Stimulated activated naive B cell treated with anti-CD40 and anti-IgM and Interleukin-4, amounts not matched to agents 10 μg/mL and 1 μg/mL and 100 μg/mL, for 72 hours (primary cell): Measurements from ENCODE around the gene CRACR2A.

ENCODE experiments used
- ATAC-seq, 2 donors: fragments of 150-1000 bp; cut with Tn5 transposase; replicated peaks; 2 replicates each; pipeline ENCODE4 v1.10.0; 2021; ENCODE audit warnings: moderate library complexity in 1 of 2
- DNase-seq: peaks from one replicate; pipeline ENCODE4 v3.0.0; 2021
- H3K27ac Mint-ChIP-seq: one replicate; pipeline ENCODE4 v1.8.0; 2022; ENCODE audit warnings: mild to moderate bottlenecking, mixed read lengths
- H3K27me3 Mint-ChIP-seq, 2 donors: one replicate each; pipeline ENCODE4 v1.8.0; 2022; ENCODE audit warnings: mixed read lengths in 2 of 2
- H3K36me3 Mint-ChIP-seq, 2 donors: one replicate each; pipeline ENCODE4 v1.8.0; 2022; ENCODE audit warnings: mixed read lengths in 2 of 2, mild to moderate bottlenecking in 1 of 2
- H3K4me1 Mint-ChIP-seq, 2 donors: one replicate each; pipeline ENCODE4 v1.8.0; 2022; ENCODE audit warnings: mixed read lengths in 2 of 2, mild to moderate bottlenecking in 1 of 2
- H3K4me3 Mint-ChIP-seq, 2 donors: one replicate each; pipeline ENCODE4 v1.8.0; 2022; ENCODE audit warnings: mild to moderate bottlenecking in 2 of 2, mixed read lengths in 2 of 2, moderate library complexity in 1 of 2
- H3K9me3 Mint-ChIP-seq, 2 donors: one replicate each; pipeline ENCODE4 v1.8.0; 2022; ENCODE audit warnings: mixed read lengths in 2 of 2, mild to moderate bottlenecking in 1 of 2

The CRACR2A gene

GRCh38 chr12:3770891-3771290 is 18.0 kb upstream of the CRACR2A start:
- Mint-ChIP-seq H3K4me1 (no peaks in the 10 kb centered on the region), H3K36me3 (peaks cover 0 to 4% of the 10 kb centered on the region in 2 donors), H3K27me3 (no peaks in the 10 kb centered on the region), H3K9me3 (no peaks in the 10 kb centered on the region), H3K4me3 (no peak overlapping the region), H3K27ac (no peak overlapping the region)
- ATAC-seq (no peak), DNase-seq (no peak)

GRCh38 chr12:3768911-3769447 is 16.1 kb upstream of the CRACR2A start:
- Mint-ChIP-seq H3K9me3 (no peaks in the 10 kb centered on the region), H3K36me3 (peaks cover 2 to 4% of the 10 kb centered on the region in 2 donors), H3K4me3 (no peak overlapping the region), H3K27ac (no peak overlapping the region), H3K4me1 (no peaks in the 10 kb centered on the region), H3K27me3 (no peaks in the 10 kb centered on the region)
- no peak for DNase-seq
- no peak for ATAC-seq

GRCh38 chr12:3761116-3761735 is 8.3 kb upstream of the CRACR2A start:
- Mint-ChIP-seq H3K27ac (no peak overlapping the region), H3K9me3 (peaks cover 0 to 2% of the 10 kb centered on the region in 2 donors), H3K4me1 (no peaks in the 10 kb centered on the region), H3K27me3 (no peaks in the 10 kb centered on the region), H3K4me3 (no peak overlapping the region), H3K36me3 (peaks cover 6 to 18% of the 10 kb centered on the region in 2 donors)
- DNase-seq: no peak
- ATAC-seq: no peak

- Mint-ChIP-seq H3K27ac (peak overlapping the region; percentile 52), H3K4me3 (no peak overlapping the region), H3K9me3 (peaks cover 0 to 2% of the 10 kb centered on the region in 2 donors), H3K4me1 (no peaks in the 10 kb centered on the region), H3K27me3 (no peaks in the 10 kb centered on the region), H3K36me3 (peaks cover 5 to 18% of the 10 kb centered on the region in 2 donors)
- DNase-seq: no peak
- no peak for ATAC-seq
These were observed 7.0 kb upstream of the CRACR2A start for GRCh38 chr12:3759878-3760277.

- ATAC-seq: no peak
- Mint-ChIP-seq H3K4me1 (peaks cover 10 to 12% of the 10 kb centered on the region in 2 donors), H3K4me3 (no peak overlapping the region), H3K36me3 (peaks cover 6 to 18% of the 10 kb centered on the region in 2 donors), H3K27me3 (no peaks in the 10 kb centered on the region), H3K27ac (no peak overlapping the region), H3K9me3 (peaks cover 0 to 2% of the 10 kb centered on the region in 2 donors)
- no peak for DNase-seq
These were observed 4.4 kb upstream of the CRACR2A start for GRCh38 chr12:3757261-3757660.

GRCh38 chr12:3755898-3756297 is 3.0 kb upstream of the CRACR2A start:
- Mint-ChIP-seq H3K27ac (no peak overlapping the region), H3K36me3 (peaks cover 12 to 23% of the 10 kb centered on the region in 2 donors), H3K4me3 (no peak overlapping the region), H3K27me3 (no peaks in the 10 kb centered on the region), H3K4me1 (peaks cover 23 to 26% of the 10 kb centered on the region in 2 donors), H3K9me3 (peaks cover 0 to 2% of the 10 kb centered on the region in 2 donors)
- ATAC-seq (no peak), DNase-seq (no peak)

- H3K4me3 Mint-ChIP-seq: peak overlapping the region; percentile 86 to 92
- H3K27ac Mint-ChIP-seq: peak overlapping the region; percentile 95
- DNase-seq (no peak), ATAC-seq (no peak)
- no peaks in the 10 kb centered on the region for H3K9me3 Mint-ChIP-seq
- H3K27me3 Mint-ChIP-seq: no peaks in the 10 kb centered on the region
- H3K36me3 Mint-ChIP-seq: peaks cover 7 to 15% of the 10 kb centered on the region in 2 donors
- H3K4me1 Mint-ChIP-seq: peaks cover 30 to 37% of the 10 kb centered on the region in 2 donors
These were observed 805 bp upstream of the CRACR2A start for GRCh38 chr12:3753544-3754284.

- no peaks in the 10 kb centered on the region for H3K27me3 Mint-ChIP-seq
- DNase-seq (peak; percentile 61), ATAC-seq (peak; percentile 84 to 86)
- H3K9me3 Mint-ChIP-seq: no peaks in the 10 kb centered on the region
- peak overlapping the region; percentile 95 for H3K27ac Mint-ChIP-seq
- H3K4me3 Mint-ChIP-seq: peak overlapping the region; percentile 86 to 92
- peaks cover 14 to 20% of the 10 kb centered on the region in 2 donors for H3K36me3 Mint-ChIP-seq
- H3K4me1 Mint-ChIP-seq: peaks cover 30 to 37% of the 10 kb centered on the region in 2 donors
These were observed 706 bp downstream of the CRACR2A start for GRCh38 chr12:3752096-3752709.

GRCh38 chr12:3751151-3752095 is 1.5 kb downstream of the CRACR2A start:
- ATAC-seq: no peak

GRCh38 chr12:3750616-3751015 is 2.3 kb downstream of the CRACR2A start:
- DNase-seq (no peak), ATAC-seq (no peak)
- Mint-ChIP-seq H3K36me3 (peaks cover 28 to 35% of the 10 kb centered on the region in 2 donors), H3K4me1 (peaks cover 30 to 37% of the 10 kb centered on the region in 2 donors), H3K9me3 (no peaks in the 10 kb centered on the region), H3K27me3 (no peaks in the 10 kb centered on the region), H3K4me3 (no peak overlapping the region), H3K27ac (no peak overlapping the region)

More at GRCh38 chr12:3751151-3752095, 1.5 kb downstream of the CRACR2A start:
- Mint-ChIP-seq H3K4me1 (peaks cover 30 to 37% of the 10 kb centered on the region in 2 donors), H3K27ac (peak overlapping the region; percentile 95), H3K4me3 (peak overlapping the region; percentile 86 to 92), H3K27me3 (no peaks in the 10 kb centered on the region), H3K36me3 (peaks cover 22 to 28% of the 10 kb centered on the region in 2 donors), H3K9me3 (no peaks in the 10 kb centered on the region)
- DNase-seq: no peak

GRCh38 chr12:3748620-3749019 is 4.3 kb downstream of the CRACR2A start:
- Mint-ChIP-seq H3K4me3 (no peak overlapping the region), H3K36me3 (peaks cover 36 to 50% of the 10 kb centered on the region in 2 donors)
- no peak for ATAC-seq

GRCh38 chr12:3747976-3748619 is 4.8 kb downstream of the CRACR2A start:
- Mint-ChIP-seq H3K36me3 (peaks cover 39 to 53% of the 10 kb centered on the region in 2 donors), H3K27me3 (no peaks in the 10 kb centered on the region), H3K27ac (no peak overlapping the region), H3K4me3 (no peak overlapping the region), H3K9me3 (no peaks in the 10 kb centered on the region), H3K4me1 (peaks cover 24 to 29% of the 10 kb centered on the region in 2 donors)
- DNase-seq: no peak
- no peak for ATAC-seq

More at GRCh38 chr12:3748620-3749019, 4.3 kb downstream of the CRACR2A start:
- Mint-ChIP-seq H3K27ac (no peak overlapping the region), H3K4me1 (peaks cover 27 to 32% of the 10 kb centered on the region in 2 donors), H3K27me3 (no peaks in the 10 kb centered on the region), H3K9me3 (no peaks in the 10 kb centered on the region)
- DNase-seq: no peak

GRCh38 chr12:3747543-3747942 is 5.4 kb downstream of the CRACR2A start:
- DNase-seq: no peak
- Mint-ChIP-seq H3K36me3 (peaks cover 41 to 56% of the 10 kb centered on the region in 2 donors), H3K27ac (no peak overlapping the region), H3K27me3 (no peaks in the 10 kb centered on the region), H3K9me3 (no peaks in the 10 kb centered on the region), H3K4me3 (no peak overlapping the region), H3K4me1 (peaks cover 27% of the 10 kb centered on the region in 2 donors)
- no peak for ATAC-seq
